Measurements from ENCODE around the gene TMEM95. TPM values are rescaled to one million over a fixed set of nuclear protein-coding genes. Genes with fewer than 3 reads are reported as not detected.
A peak's percentile ranks its signal among the peaks of the same experiment; 100 is the strongest.

The TMEM95 gene
- total RNA-seq, 4 donors from 2014 or later = not detected

DNA sequence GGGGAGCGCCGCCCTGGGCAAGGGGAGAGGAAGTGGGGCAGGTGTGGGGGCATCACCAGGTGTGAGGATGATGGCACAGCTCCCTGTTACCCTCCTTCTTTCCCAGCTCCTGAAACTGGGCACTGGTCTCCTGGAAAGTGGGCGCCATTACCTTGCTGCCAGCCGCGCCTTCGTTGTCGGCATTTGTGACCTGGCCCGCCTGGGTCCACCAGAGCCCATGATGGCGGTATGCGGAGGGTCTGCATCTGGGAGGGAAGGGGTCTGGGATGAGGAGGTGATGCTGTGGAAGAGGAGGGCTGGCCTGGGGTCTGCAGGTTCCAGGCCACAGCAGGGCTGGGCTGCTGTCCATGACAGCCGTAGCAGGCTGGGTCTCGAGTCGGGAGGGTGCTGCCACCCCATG, 13.1 kb upstream of the TMEM95 start:
- no peak overlapping the region for H3K4me3 ChIP-seq
- H3K36me3 ChIP-seq = no peaks in the 10 kb centered on the region
- TF ChIP-seq POLR2A (IDR thresholded peaks at IDR 0.05) = no peak
- TF ChIP-seq, protein P1, sequence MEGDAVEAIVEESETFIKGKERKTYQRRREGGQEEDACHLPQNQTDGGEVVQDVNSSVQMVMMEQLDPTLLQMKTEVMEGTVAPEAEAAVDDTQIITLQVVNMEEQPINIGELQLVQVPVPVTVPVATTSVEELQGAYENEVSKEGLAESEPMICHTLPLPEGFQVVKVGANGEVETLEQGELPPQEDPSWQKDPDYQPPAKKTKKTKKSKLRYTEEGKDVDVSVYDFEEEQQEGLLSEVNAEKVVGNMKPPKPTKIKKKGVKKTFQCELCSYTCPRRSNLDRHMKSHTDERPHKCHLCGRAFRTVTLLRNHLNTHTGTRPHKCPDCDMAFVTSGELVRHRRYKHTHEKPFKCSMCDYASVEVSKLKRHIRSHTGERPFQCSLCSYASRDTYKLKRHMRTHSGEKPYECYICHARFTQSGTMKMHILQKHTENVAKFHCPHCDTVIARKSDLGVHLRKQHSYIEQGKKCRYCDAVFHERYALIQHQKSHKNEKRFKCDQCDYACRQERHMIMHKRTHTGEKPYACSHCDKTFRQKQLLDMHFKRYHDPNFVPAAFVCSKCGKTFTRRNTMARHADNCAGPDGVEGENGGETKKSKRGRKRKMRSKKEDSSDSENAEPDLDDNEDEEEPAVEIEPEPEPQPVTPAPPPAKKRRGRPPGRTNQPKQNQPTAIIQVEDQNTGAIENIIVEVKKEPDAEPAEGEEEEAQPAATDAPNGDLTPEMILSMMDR (IDR thresholded peaks at IDR 0.05 in 4 of 5, conservative IDR thresholded peaks at IDR 0.05 in 1 of 5) = no peak
- in situ Hi-C loops (cut with MboI; ENCODE audit: low sequenced_read_pairs in 4 of 4) (loop anchor here in 1 of 4 donors (10.0 to 25.0 kb wide), 2 partner anchors 223 to 305 kb away; partner anchors contain the start of genes SENP3, SLC16A11 and SLC16A13), intact Hi-C loops (cut with DNase I; ENCODE audit: low total_unique reads) (loop anchor here (10.0 kb wide), 1 partner anchor 297 kb away; the partner anchor contains the start of gene SLC16A11)
- H3K9me3 ChIP-seq = no peaks in the 10 kb centered on the region
- H3K27ac ChIP-seq = no peak overlapping the region
- H3K27me3 ChIP-seq = peaks cover 10 to 34% (median 19%) of the 10 kb centered on the region in 3 donors
- peaks cover 0 to 6% of the 10 kb centered on the region in 2 donors for H3K4me1 ChIP-seq
- no peak for DNase-seq
- no peak for ATAC-seq

DNA sequence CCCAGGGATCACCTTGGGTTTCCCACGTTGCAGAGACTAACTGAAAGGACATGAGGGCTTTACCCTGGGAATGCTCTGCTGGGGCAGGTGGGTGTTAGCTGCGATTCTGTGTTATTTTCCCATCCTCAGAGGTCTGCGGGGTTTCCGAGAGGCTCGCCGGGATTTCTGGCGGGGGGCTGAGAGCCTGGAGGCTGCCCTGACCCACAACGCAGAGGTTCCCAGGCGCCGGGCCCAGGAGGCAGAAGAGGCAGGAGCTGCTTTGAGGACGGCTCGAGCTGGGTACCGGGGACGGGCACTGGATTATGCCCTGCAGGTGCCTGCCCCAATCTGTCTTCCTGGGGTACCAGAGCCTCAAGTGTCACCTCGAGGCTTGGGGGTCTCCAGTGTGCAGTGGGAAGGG, 11.7 kb upstream of the TMEM95 start:
- in situ Hi-C loops (cut with MboI; ENCODE audit: low sequenced_read_pairs in 4 of 4) = loop anchor here in 1 of 4 donors (10.0 to 25.0 kb wide), 2 partner anchors 222 to 306 kb away; partner anchors contain the start of genes SENP3, SLC16A11 and SLC16A13
- intact Hi-C loops (cut with DNase I; ENCODE audit: low total_unique reads) = loop anchor here (10.0 kb wide), 1 partner anchor 298 kb away; the partner anchor contains the start of gene SLC16A11
- TF ChIP-seq, protein P1 (IDR thresholded peaks at IDR 0.05 in 4 of 5, conservative IDR thresholded peaks at IDR 0.05 in 1 of 5) = no peak
- TF ChIP-seq POLR2A (IDR thresholded peaks at IDR 0.05) = no peak

DNA sequence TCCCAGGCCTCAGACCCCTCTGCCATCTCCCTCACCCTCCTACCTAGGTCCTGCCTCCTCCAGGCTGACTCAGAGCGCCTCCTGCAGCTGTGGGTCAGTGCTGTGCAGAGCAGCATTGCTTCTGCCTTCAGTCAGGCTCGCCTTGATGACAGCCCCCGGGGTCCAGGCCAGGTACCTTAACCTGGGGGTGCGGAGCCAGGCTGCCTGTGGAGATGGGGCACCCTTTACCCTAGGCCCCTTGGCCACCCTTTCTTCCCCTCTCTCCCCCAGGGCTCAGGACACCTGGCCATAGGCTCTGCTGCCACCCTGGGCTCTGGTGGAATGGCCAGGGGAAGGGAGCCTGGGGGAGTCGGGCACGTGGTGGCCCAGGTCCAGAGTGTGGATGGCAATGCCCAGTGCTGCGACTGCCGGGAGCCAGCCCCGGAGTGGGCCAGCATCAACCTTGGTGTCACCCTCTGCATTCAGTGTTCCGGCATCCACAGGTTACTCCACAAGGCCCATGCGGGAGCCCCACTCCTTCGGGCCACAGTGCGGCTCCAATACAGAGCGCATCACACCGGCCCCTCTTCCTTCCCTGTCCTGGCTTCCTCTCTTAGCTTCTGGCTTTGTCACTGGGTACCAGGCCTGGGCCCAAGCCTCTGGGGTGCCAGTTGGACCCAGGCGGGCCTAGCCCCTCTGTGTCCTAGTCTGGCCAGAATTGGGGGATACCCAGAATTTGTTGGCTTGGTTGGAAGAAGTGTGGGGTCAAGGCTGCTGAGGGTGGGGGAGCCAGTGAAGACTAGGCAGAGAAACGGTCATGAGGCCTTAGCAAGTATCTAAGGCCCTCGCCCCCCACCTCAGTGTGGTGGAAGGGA, 8.0 kb upstream of the TMEM95 start:
- TF ChIP-seq POLR2A (IDR thresholded peaks at IDR 0.05) = no peak
- TF ChIP-seq, protein P1 (IDR thresholded peaks at IDR 0.05 in 4 of 5, conservative IDR thresholded peaks at IDR 0.05 in 1 of 5) = no peak
- no peaks in the 10 kb centered on the region for H3K9me3 ChIP-seq
- H3K27ac ChIP-seq = peak overlapping the region in 2 of 4 donors; percentile 57 to 96
- no peaks in the 10 kb centered on the region for H3K36me3 ChIP-seq
- ATAC-seq (no peak), DNase-seq (no peak)
- intact Hi-C loops (cut with DNase I; ENCODE audit: low total_unique reads) = loop anchor here (10.0 kb wide), 1 partner anchor 302 kb away; the partner anchor contains the start of gene SLC16A11
- in situ Hi-C loops (cut with MboI; ENCODE audit: low sequenced_read_pairs in 4 of 4) = loop anchor here in 1 of 4 donors (10.0 to 25.0 kb wide), 2 partner anchors 218 to 310 kb away; partner anchors contain the start of genes SENP3, SLC16A11 and SLC16A13
- H3K27me3 ChIP-seq = peaks cover 0 to 3% (median 0%) of the 10 kb centered on the region in 3 donors
- H3K4me3 ChIP-seq = no peak overlapping the region
- H3K4me1 ChIP-seq = peaks cover 13 to 30% of the 10 kb centered on the region in 2 donors

More for the DNA sequence above, 11.7 kb upstream of the TMEM95 start:
- ATAC-seq (no peak), DNase-seq (no peak)
- Histone ChIP-seq H3K36me3 (no peaks in the 10 kb centered on the region), H3K27ac (no peak overlapping the region), H3K27me3 (peaks cover 10 to 22% (median 12%) of the 10 kb centered on the region in 3 donors), H3K4me1 (peaks cover 5 to 6% of the 10 kb centered on the region in 2 donors), H3K9me3 (no peaks in the 10 kb centered on the region), H3K4me3 (no peak overlapping the region)

DNA sequence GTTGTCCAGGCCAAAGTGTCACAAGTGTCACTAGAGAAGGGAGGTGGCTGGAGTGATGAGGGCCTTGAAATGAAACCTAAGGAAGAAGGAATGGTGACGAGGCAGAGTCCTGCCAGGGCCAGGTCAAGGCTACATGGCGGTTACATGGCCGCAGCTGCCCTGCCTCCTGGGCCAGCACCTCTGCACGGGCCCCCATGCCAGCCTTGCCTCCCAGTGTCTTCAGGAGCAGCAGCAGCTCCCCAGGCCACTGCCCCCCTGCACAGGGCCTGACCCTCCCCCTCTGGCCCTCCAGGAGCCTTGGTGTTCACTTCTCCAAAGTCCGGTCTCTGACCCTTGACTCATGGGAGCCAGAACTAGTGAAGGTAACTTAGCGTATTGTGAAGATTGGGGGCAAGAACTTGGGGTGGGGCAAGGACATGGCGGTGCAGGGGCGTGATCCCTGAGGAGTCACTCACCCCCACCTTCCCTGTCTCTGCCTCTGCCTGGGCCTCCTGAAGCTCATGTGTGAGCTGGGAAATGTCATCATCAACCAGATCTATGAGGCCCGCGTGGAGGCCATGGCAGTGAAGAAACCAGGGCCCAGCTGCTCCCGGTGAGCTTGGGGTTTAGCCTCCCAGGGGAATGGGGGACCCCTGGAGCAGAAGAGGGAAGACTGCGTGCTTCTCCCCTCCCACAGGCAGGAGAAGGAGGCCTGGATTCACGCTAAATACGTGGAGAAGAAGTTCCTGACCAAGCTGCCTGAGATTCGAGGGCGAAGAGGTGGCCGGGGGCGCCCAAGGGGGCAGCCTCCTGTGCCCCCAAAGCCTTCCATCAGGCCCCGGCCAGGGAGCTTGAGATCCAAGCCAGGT, 7.1 kb upstream of the TMEM95 start:
- no peak for TF ChIP-seq POLR2A (IDR thresholded peaks at IDR 0.05)
- TF ChIP-seq, protein P1 (IDR thresholded peaks at IDR 0.05 in 4 of 5, conservative IDR thresholded peaks at IDR 0.05 in 1 of 5) = no peak
- intact Hi-C loops (cut with DNase I; ENCODE audit: low total_unique reads) = loop anchor here (10.0 kb wide), 1 partner anchor 303 kb away; the partner anchor contains the start of gene SLC16A11
- H3K4me3 ChIP-seq = no peak overlapping the region
- H3K27ac ChIP-seq = peak overlapping the region in 2 of 4 donors; percentile 57 to 96
- no peak for ATAC-seq
- H3K4me1 ChIP-seq = peaks cover 17 to 35% of the 10 kb centered on the region in 2 donors
- no peaks in the 10 kb centered on the region for H3K9me3 ChIP-seq
- DNase-seq = no peak
- no peaks in the 10 kb centered on the region for H3K36me3 ChIP-seq
- in situ Hi-C loops (cut with MboI; ENCODE audit: low sequenced_read_pairs in 4 of 4) = loop anchor here in 1 of 4 donors (10.0 to 25.0 kb wide), 2 partner anchors 217 to 311 kb away; partner anchors contain the start of genes SENP3, SLC16A11 and SLC16A13
- H3K27me3 ChIP-seq = no peaks in the 10 kb centered on the region

Measured in gastrocnemius medialis (tissue), 4 donors.